OCI-LY7 (cell line): ENCODE data around the gene C10orf90.

ENCODE experiments used
- EZH2phosphoT487 ChIP-seq: fragments of 200-600 bp; sonication (generic); IDR thresholded peaks from 2 replicates; pipeline ENCODE4 v1.6.1; 2018; ENCODE audit warnings: low read depth, borderline replicate concordance, mild to moderate bottlenecking, mixed run types, antibody characterized with exemption, low read length, moderate library complexity, mixed read lengths
- TF ChIP-seq, protein P1 (sequence below): fragments of 200-600 bp; sonication (generic); conservative IDR thresholded peaks from 2 replicates; pipeline ENCODE4 v1.5.1; 2014; ENCODE audit warnings: mild to moderate bottlenecking, antibody characterized with exemption, low read length, moderate library complexity, mixed read lengths

DNA sequence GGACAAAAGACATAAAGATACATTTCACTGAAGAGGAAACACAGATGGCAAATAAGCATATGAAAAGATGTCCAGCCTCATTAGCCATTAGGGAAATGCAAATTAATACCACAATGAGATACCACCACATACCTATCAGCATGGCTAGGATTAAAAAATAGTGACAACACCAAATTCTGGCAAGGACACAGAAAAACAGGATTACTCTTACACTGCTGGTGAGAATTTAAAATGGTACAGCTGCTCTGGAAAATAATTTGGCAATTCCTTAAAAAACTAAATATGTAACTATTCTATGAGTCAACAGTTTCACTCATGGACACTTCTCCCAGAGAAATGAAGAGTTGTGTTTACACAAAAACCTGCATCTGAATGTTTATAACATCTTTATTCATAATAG is 121.1 kb downstream of the C10orf90 start:
- TF ChIP-seq, protein P1, sequence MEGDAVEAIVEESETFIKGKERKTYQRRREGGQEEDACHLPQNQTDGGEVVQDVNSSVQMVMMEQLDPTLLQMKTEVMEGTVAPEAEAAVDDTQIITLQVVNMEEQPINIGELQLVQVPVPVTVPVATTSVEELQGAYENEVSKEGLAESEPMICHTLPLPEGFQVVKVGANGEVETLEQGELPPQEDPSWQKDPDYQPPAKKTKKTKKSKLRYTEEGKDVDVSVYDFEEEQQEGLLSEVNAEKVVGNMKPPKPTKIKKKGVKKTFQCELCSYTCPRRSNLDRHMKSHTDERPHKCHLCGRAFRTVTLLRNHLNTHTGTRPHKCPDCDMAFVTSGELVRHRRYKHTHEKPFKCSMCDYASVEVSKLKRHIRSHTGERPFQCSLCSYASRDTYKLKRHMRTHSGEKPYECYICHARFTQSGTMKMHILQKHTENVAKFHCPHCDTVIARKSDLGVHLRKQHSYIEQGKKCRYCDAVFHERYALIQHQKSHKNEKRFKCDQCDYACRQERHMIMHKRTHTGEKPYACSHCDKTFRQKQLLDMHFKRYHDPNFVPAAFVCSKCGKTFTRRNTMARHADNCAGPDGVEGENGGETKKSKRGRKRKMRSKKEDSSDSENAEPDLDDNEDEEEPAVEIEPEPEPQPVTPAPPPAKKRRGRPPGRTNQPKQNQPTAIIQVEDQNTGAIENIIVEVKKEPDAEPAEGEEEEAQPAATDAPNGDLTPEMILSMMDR, result no peak
- TF ChIP-seq EZH2phosphoT487, result no peak
